Measurements from ENCODE around the gene TTC16. TPM values are rescaled to one million over a fixed set of nuclear protein-coding genes. Genes with fewer than 3 reads are reported as not detected.

Gene TTC16
- total and polyA plus RNA-seq, 4 donors: 0.02 to 0.08 TPM; not detected in 2

DNA sequence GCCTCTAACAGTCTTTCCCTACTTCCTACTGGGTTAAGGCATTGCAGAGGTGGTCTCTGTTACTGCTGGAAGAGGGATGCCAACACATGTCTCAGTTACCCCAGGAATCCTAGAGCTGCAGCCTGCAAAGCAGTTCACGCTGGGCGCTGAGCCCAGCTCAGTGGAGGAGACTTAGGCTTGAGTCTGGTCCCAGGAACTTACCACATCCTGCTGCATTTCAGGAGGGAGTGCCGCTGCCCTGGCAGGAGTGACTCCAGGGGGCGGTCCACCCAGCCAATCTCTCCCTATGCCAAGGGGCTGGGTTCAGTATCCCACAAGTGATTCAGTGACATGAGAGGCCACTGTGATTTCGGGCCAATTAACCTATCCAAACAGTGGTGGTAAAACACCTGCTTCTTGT is 7.6 kb downstream of the TTC16 start:
- no peak overlapping the region for H3K9ac ChIP-seq (ENCODE audit: low read depth in 1 of 2, low read length in 2 of 2)
- H3K27ac ChIP-seq (ENCODE audit: low read depth in 1 of 2, low read length in 2 of 2): no peak overlapping the region
- H3K27me3 ChIP-seq (ENCODE audit: control insufficient read depth in 4 of 4, insufficient read depth in 4 of 4, low read length in 3 of 4): no peaks in the 10 kb centered on the region
- no peaks in the 10 kb centered on the region for H3K36me3 ChIP-seq (ENCODE audit: control insufficient read depth in 4 of 4, insufficient read depth in 3 of 4, low read depth in 1 of 4, low read length in 3 of 4)
- peaks cover 0 to 5% (median 1%) of the 10 kb centered on the region in 4 donors for H3K4me1 ChIP-seq (ENCODE audit: control insufficient read depth in 4 of 4, insufficient read depth in 4 of 4, low read length in 3 of 4)
- WGBS: 86% methylated on average over 5 of the region's 5 CpGs
- no peak for DNase-seq (ENCODE audit: low spot score)
- TF ChIP-seq TAF1 (conservative IDR thresholded peaks at IDR 0.05) (no peak), EGR1 (IDR thresholded peaks at IDR 0.05; ENCODE audit: low read depth in 2 of 2) (no peak), HNF4G (IDR thresholded peaks at IDR 0.05) (no peak), ATF3 (IDR thresholded peaks at IDR 0.05) (no peak), RXRA (IDR thresholded peaks at IDR 0.05) (no peak), HNF4A (conservative IDR thresholded peaks at IDR 0.05) (no peak), SP1 (IDR thresholded peaks at IDR 0.05) (no peak), FOXA1 (IDR thresholded peaks at IDR 0.05) (no peak), FOXA2 (IDR thresholded peaks at IDR 0.05) (no peak), NR2F2 (IDR thresholded peaks at IDR 0.05) (no peak), CTCF (IDR thresholded peaks at IDR 0.05; ENCODE audit: low read depth, low read length, missing input control) (no peak), RAD21 (IDR thresholded peaks at IDR 0.05) (no peak), MAX (IDR thresholded peaks at IDR 0.05) (no peak), GABPA (IDR thresholded peaks at IDR 0.05 in 1 of 2, conservative IDR thresholded peaks at IDR 0.05 in 1 of 2) (no peak)
- TF ChIP-seq, protein P1, sequence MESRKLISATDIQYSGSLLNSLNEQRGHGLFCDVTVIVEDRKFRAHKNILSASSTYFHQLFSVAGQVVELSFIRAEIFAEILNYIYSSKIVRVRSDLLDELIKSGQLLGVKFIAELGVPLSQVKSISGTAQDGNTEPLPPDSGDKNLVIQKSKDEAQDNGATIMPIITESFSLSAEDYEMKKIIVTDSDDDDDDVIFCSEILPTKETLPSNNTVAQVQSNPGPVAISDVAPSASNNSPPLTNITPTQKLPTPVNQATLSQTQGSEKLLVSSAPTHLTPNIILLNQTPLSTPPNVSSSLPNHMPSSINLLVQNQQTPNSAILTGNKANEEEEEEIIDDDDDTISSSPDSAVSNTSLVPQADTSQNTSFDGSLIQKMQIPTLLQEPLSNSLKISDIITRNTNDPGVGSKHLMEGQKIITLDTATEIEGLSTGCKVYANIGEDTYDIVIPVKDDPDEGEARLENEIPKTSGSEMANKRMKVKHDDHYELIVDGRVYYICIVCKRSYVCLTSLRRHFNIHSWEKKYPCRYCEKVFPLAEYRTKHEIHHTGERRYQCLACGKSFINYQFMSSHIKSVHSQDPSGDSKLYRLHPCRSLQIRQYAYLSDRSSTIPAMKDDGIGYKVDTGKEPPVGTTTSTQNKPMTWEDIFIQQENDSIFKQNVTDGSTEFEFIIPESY (IDR thresholded peaks at IDR 0.05): no peak
- TF ChIP-seq, protein P2, sequence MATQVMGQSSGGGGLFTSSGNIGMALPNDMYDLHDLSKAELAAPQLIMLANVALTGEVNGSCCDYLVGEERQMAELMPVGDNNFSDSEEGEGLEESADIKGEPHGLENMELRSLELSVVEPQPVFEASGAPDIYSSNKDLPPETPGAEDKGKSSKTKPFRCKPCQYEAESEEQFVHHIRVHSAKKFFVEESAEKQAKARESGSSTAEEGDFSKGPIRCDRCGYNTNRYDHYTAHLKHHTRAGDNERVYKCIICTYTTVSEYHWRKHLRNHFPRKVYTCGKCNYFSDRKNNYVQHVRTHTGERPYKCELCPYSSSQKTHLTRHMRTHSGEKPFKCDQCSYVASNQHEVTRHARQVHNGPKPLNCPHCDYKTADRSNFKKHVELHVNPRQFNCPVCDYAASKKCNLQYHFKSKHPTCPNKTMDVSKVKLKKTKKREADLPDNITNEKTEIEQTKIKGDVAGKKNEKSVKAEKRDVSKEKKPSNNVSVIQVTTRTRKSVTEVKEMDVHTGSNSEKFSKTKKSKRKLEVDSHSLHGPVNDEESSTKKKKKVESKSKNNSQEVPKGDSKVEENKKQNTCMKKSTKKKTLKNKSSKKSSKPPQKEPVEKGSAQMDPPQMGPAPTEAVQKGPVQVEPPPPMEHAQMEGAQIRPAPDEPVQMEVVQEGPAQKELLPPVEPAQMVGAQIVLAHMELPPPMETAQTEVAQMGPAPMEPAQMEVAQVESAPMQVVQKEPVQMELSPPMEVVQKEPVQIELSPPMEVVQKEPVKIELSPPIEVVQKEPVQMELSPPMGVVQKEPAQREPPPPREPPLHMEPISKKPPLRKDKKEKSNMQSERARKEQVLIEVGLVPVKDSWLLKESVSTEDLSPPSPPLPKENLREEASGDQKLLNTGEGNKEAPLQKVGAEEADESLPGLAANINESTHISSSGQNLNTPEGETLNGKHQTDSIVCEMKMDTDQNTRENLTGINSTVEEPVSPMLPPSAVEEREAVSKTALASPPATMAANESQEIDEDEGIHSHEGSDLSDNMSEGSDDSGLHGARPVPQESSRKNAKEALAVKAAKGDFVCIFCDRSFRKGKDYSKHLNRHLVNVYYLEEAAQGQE (IDR thresholded peaks at IDR 0.05): no peak
- H3K4me3 ChIP-seq (ENCODE audit: low read depth in 1 of 3, low read length in 3 of 3): no peak overlapping the region
- H3K9me3 ChIP-seq (ENCODE audit: control insufficient read depth in 4 of 4, low read length in 3 of 4): no peaks in the 10 kb centered on the region

GRCh38 chr9:127724012-127724411 is 8.1 kb downstream of the TTC16 start:
- Histone ChIP-seq H3K36me3 (ENCODE audit: control insufficient read depth in 4 of 4, insufficient read depth in 3 of 4, low read depth in 1 of 4, low read length in 3 of 4) (no peaks in the 10 kb centered on the region), H3K27ac (ENCODE audit: low read depth in 1 of 2, low read length in 2 of 2) (no peak overlapping the region), H3K27me3 (ENCODE audit: control insufficient read depth in 4 of 4, insufficient read depth in 4 of 4, low read length in 3 of 4) (no peaks in the 10 kb centered on the region), H3K9ac (ENCODE audit: low read depth in 1 of 2, low read length in 2 of 2) (no peak overlapping the region), H3K4me1 (ENCODE audit: control insufficient read depth in 4 of 4, insufficient read depth in 4 of 4, low read length in 3 of 4) (peaks cover 0 to 5% (median 1%) of the 10 kb centered on the region in 4 donors), H3K9me3 (ENCODE audit: control insufficient read depth in 4 of 4, low read length in 3 of 4) (no peaks in the 10 kb centered on the region), H3K4me3 (ENCODE audit: low read depth in 1 of 3, low read length in 3 of 3) (no peak overlapping the region)
- no peak for TF ChIP-seq HNF4A (conservative IDR thresholded peaks at IDR 0.05)
- no peak for TF ChIP-seq GABPA (IDR thresholded peaks at IDR 0.05 in 1 of 2, conservative IDR thresholded peaks at IDR 0.05 in 1 of 2)
- no peak for TF ChIP-seq SP1 (IDR thresholded peaks at IDR 0.05)
- TF ChIP-seq FOXA2 (IDR thresholded peaks at IDR 0.05): no peak
- no peak for TF ChIP-seq CTCF (IDR thresholded peaks at IDR 0.05; ENCODE audit: low read depth, low read length, missing input control)
- TF ChIP-seq FOXA1 (IDR thresholded peaks at IDR 0.05): no peak
- no peak for TF ChIP-seq JUND (IDR thresholded peaks at IDR 0.05)
- TF ChIP-seq RXRA (IDR thresholded peaks at IDR 0.05): no peak
- no peak for TF ChIP-seq RAD21 (IDR thresholded peaks at IDR 0.05)
- no peak for TF ChIP-seq EGR1 (IDR thresholded peaks at IDR 0.05; ENCODE audit: low read depth in 2 of 2)
- no peak for TF ChIP-seq HNF4G (IDR thresholded peaks at IDR 0.05)
- no peak for TF ChIP-seq MAX (IDR thresholded peaks at IDR 0.05)
- no peak for TF ChIP-seq TAF1 (conservative IDR thresholded peaks at IDR 0.05)
- DNase-seq (ENCODE audit: low spot score): no peak
- WGBS: 44% methylated on average over 23 of the region's 23 CpGs
